Measurements from ENCODE around the gene SAMD11. TPM values are rescaled to one million over a fixed set of nuclear protein-coding genes. Genes with fewer than 3 reads are reported as not detected.

The SAMD11 gene
- 16.5 to 38.7 TPM (median 35.5 TPM) in 5 replicates for total RNA-seq (2022; extraction: Qiagen RNA extraction)

GRCh38 chr1:923131-923990 is at the start of gene SAMD11:
TSS of gene SAMD11 (plus strand) at chr1:923923. CDS start at chr1:924432, 509 bp downstream.

GRCh38 chr1:958823-959730 is 35.4 kb downstream of the SAMD11 start, which contains the start of gene NOC2L:
TSS of gene NOC2L (minus strand) at chr1:959256. CDS start at chr1:959240, 16 bp downstream.

GRCh38 chr1:960363-961131 is 36.8 kb downstream of the SAMD11 start, which contains the start of gene KLHL17:
TSS of gene KLHL17 (plus strand) at chr1:960584. CDS start at chr1:960694, 110 bp downstream.

GRCh38 chr1:966135-966703 is 42.5 kb downstream of the SAMD11 start, which contains the start of gene PLEKHN1:
TSS of gene PLEKHN1 (plus strand) at chr1:966482. CDS start at chr1:966532, 50 bp downstream.

DNA sequence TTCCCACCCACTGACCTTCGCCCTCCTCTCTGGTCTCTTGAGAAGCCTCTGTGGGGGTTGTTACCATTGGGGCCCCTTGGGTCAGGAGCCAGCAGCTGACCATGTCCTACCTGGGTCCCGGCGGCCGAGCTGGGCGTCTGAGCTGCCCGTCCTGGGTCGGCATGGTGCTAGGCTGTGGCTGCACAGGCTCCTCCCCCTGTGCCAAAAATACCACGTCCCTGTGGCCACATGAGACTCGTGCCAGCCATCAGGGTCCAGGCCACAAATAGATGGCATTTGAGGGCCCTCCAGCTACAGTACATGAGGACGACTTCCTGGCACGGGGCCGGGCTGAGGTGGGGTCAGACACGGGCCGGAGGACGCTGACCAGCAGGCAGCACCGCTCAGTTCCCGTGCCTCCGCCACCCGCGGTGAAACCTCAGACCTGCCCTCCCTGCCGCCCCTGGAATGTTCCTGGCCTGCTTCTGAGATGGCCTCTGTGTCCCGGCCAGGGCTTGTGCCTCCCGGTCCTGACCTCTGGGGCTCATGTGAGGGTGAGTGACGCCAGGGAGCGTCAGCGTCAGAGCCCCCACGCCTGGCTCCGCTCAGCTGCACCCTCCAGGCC is 58.3 kb downstream of the SAMD11 start, which contains the start of gene PERM1:
Gene PERM1, minus strand, starts transcription at position 139 of the 604 bp plus-strand sequence. CDS start 1,064 bp downstream, outside the sequence.

Other genes with a start within 250 kb of the SAMD11 start
- gene OR4F16, start 237.3 kb upstream of the SAMD11 start, total RNA-seq (2022; extraction: Qiagen RNA extraction), result not detected in 5 replicates
- gene NOC2L, start 35.3 kb downstream of the SAMD11 start, total RNA-seq (2022; extraction: Qiagen RNA extraction), result 68.1 to 89.5 TPM (median 86.3 TPM) in 5 replicates
- gene KLHL17, start 36.7 kb downstream of the SAMD11 start, total RNA-seq (2022; extraction: Qiagen RNA extraction), result 9.8 to 24.0 TPM (median 19.8 TPM) in 5 replicates
- 4.7 to 7.6 TPM (median 6.5 TPM) in 5 replicates for gene PLEKHN1, start 42.6 kb downstream of the SAMD11 start, total RNA-seq (2022; extraction: Qiagen RNA extraction)
- gene PERM1, start 58.2 kb downstream of the SAMD11 start, total RNA-seq (2022; extraction: Qiagen RNA extraction), result 0.07 to 0.24 TPM (median 0.14 TPM) in 4 of 5 replicates, not detected in the other
- gene HES4, start 76.2 kb downstream of the SAMD11 start, total RNA-seq (2022; extraction: Qiagen RNA extraction), result 20.6 to 68.1 TPM (median 67.3 TPM) in 5 replicates
- gene ISG15, start 89.6 kb downstream of the SAMD11 start, total RNA-seq (2022; extraction: Qiagen RNA extraction), result 18.3 to 28.3 TPM (median 22.6 TPM) in 5 replicates
- 79.5 to 139 TPM (median 135 TPM) in 5 replicates for gene AGRN, start 96.2 kb downstream of the SAMD11 start, total RNA-seq (2022; extraction: Qiagen RNA extraction)
- gene RNF223, start 150.4 kb downstream of the SAMD11 start, total RNA-seq (2022; extraction: Qiagen RNA extraction), result 0.32 to 0.52 TPM (median 0.38 TPM) in 5 replicates
- gene C1orf159, start 192.2 kb downstream of the SAMD11 start, total RNA-seq (2022; extraction: Qiagen RNA extraction), result 10.2 to 16.2 TPM (median 15.4 TPM) in 5 replicates
- not detected in 5 replicates for gene TTLL10, start 250.0 kb downstream of the SAMD11 start, total RNA-seq (2022; extraction: Qiagen RNA extraction)

All from A549 treated with CORT108297 at 1 μM for 4 hours (cell line).